ENCODE measurements around the gene AARS2.

The AARS2 gene

GRCh38 chr6:44275271-44275748 lies 37.8 kb downstream of the AARS2 start:
- Histone ChIP-seq H3K4me3 (ENCODE audit: control insufficient read depth in 1 of 7, extremely low read depth in 1 of 7, insufficient read depth in 4 of 7, low read depth in 2 of 7, low read length in 6 of 7) (peak overlapping the region in 2 of 7 experiments; percentile 52 to 61), H3K4me1 (ENCODE audit: control extremely low read depth in 1 of 4, control insufficient read depth in 4 of 4, insufficient read depth in 4 of 4, low read length in 3 of 4) (peaks cover 0 to 17% (median 8%) of the 10 kb centered on the region in 4 experiments), H3K27me3 (replicated peaks in 2 of 5; ENCODE audit: control insufficient read depth in 4 of 5, insufficient read depth in 5 of 5, low read length in 4 of 5) (peaks cover 0 to 81% (median 42%) of the 10 kb centered on the region in 5 experiments), H3K9me3 (ENCODE audit: control extremely low read depth in 1 of 5, control insufficient read depth in 4 of 5, insufficient read depth in 2 of 5, low read depth in 1 of 5, low read length in 4 of 5) (peaks cover 0 to 4% (median 0%) of the 10 kb centered on the region in 5 experiments), H3K27ac (ENCODE audit: insufficient read depth in 1 of 2, low read depth in 1 of 2, low read length in 2 of 2, poor library complexity in 1 of 2, severe bottlenecking in 2 of 2) (no peak overlapping the region), H3K36me3 (ENCODE audit: control insufficient read depth in 4 of 4, insufficient read depth in 4 of 4, low read length in 3 of 4) (no peaks in the 10 kb centered on the region)
- ChIA-PET POLR2A (no interaction called here), CTCF (interaction anchor here (0.9 to 11.0 kb wide), 2 partner anchors 28 to 38 kb away, joined by 4 to 202 read pairs; partner anchors contain the start of gene AARS2)
- 85% methylated on average over 51 of the region's 59 CpGs for WGBS (ENCODE audit: insufficient coverage)
- no peak for DNase-seq

GRCh38 chr6:44273617-44274016 lies 39.5 kb downstream of the AARS2 start:
- Histone ChIP-seq H3K4me3 (ENCODE audit: control insufficient read depth in 1 of 7, extremely low read depth in 1 of 7, insufficient read depth in 4 of 7, low read depth in 2 of 7, low read length in 6 of 7) (no peak overlapping the region), H3K4me1 (ENCODE audit: control extremely low read depth in 1 of 4, control insufficient read depth in 4 of 4, insufficient read depth in 4 of 4, low read length in 3 of 4) (peaks cover 0 to 21% (median 10%) of the 10 kb centered on the region in 4 experiments), H3K27ac (ENCODE audit: insufficient read depth in 1 of 2, low read depth in 1 of 2, low read length in 2 of 2, poor library complexity in 1 of 2, severe bottlenecking in 2 of 2) (no peak overlapping the region), H3K27me3 (replicated peaks in 2 of 5; ENCODE audit: control insufficient read depth in 4 of 5, insufficient read depth in 5 of 5, low read length in 4 of 5) (peaks cover 3 to 89% (median 49%) of the 10 kb centered on the region in 5 experiments), H3K9me3 (ENCODE audit: control extremely low read depth in 1 of 5, control insufficient read depth in 4 of 5, insufficient read depth in 2 of 5, low read depth in 1 of 5, low read length in 4 of 5) (peaks cover 0 to 4% (median 0%) of the 10 kb centered on the region in 5 experiments), H3K36me3 (ENCODE audit: control insufficient read depth in 4 of 4, insufficient read depth in 4 of 4, low read length in 3 of 4) (no peaks in the 10 kb centered on the region)
- ChIA-PET CTCF (interaction anchor here (1.0 to 11.0 kb wide), 3 partner anchors 30 to 62 kb away, joined by 3 to 202 read pairs (median 3); no protein-coding TSS in a partner anchor), POLR2A (no interaction called here)
- no peak for DNase-seq
- WGBS (ENCODE audit: insufficient coverage): no CpG with 5 or more reads among the region's 1 CpG

- H3K9me3 ChIP-seq (ENCODE audit: control extremely low read depth in 1 of 5, control insufficient read depth in 4 of 5, insufficient read depth in 2 of 5, low read depth in 1 of 5, low read length in 4 of 5): peaks cover 0 to 4% (median 0%) of the 10 kb centered on the region in 5 experiments
- DNase-seq: no peak
- CTCF ChIA-PET: interaction anchor here (1.1 to 11.0 kb wide), 2 partner anchors 31 to 63 kb away, joined by 3 to 202 read pairs; no protein-coding TSS in a partner anchor
- 93% methylated on average over 20 of the region's 23 CpGs for WGBS (ENCODE audit: insufficient coverage)
- no peak overlapping the region for H3K4me3 ChIP-seq (ENCODE audit: control insufficient read depth in 1 of 7, extremely low read depth in 1 of 7, insufficient read depth in 4 of 7, low read depth in 2 of 7, low read length in 6 of 7)
- POLR2A ChIA-PET: no interaction called here
- peaks cover 0 to 21% (median 10%) of the 10 kb centered on the region in 4 experiments for H3K4me1 ChIP-seq (ENCODE audit: control extremely low read depth in 1 of 4, control insufficient read depth in 4 of 4, insufficient read depth in 4 of 4, low read length in 3 of 4)
- H3K36me3 ChIP-seq (ENCODE audit: control insufficient read depth in 4 of 4, insufficient read depth in 4 of 4, low read length in 3 of 4): no peaks in the 10 kb centered on the region
- peaks cover 3 to 88% (median 49%) of the 10 kb centered on the region in 5 experiments for H3K27me3 ChIP-seq (replicated peaks in 2 of 5; ENCODE audit: control insufficient read depth in 4 of 5, insufficient read depth in 5 of 5, low read length in 4 of 5)
- H3K27ac ChIP-seq (ENCODE audit: insufficient read depth in 1 of 2, low read depth in 1 of 2, low read length in 2 of 2, poor library complexity in 1 of 2, severe bottlenecking in 2 of 2): no peak overlapping the region
Observed at GRCh38 chr6:44272999-44273566, 40.1 kb downstream of the AARS2 start.

- DNase-seq: no peak
- no peak overlapping the region for H3K4me3 ChIP-seq (ENCODE audit: control insufficient read depth in 1 of 7, extremely low read depth in 1 of 7, insufficient read depth in 4 of 7, low read depth in 2 of 7, low read length in 6 of 7)
- peaks cover 3 to 83% (median 46%) of the 10 kb centered on the region in 5 experiments for H3K27me3 ChIP-seq (replicated peaks in 2 of 5; ENCODE audit: control insufficient read depth in 4 of 5, insufficient read depth in 5 of 5, low read length in 4 of 5)
- POLR2A ChIA-PET: no interaction called here
- CTCF ChIA-PET: interaction anchor here (11.0 kb wide), 1 partner anchor 31 kb away, joined by 202 read pairs; no protein-coding TSS in a partner anchor
- H3K36me3 ChIP-seq (ENCODE audit: control insufficient read depth in 4 of 4, insufficient read depth in 4 of 4, low read length in 3 of 4): no peaks in the 10 kb centered on the region
- peaks cover 0 to 4% (median 0%) of the 10 kb centered on the region in 5 experiments for H3K9me3 ChIP-seq (ENCODE audit: control extremely low read depth in 1 of 5, control insufficient read depth in 4 of 5, insufficient read depth in 2 of 5, low read depth in 1 of 5, low read length in 4 of 5)
- peaks cover 0 to 21% (median 10%) of the 10 kb centered on the region in 4 experiments for H3K4me1 ChIP-seq (ENCODE audit: control extremely low read depth in 1 of 4, control insufficient read depth in 4 of 4, insufficient read depth in 4 of 4, low read length in 3 of 4)
- 92% methylated on average over 3 of the region's 3 CpGs for WGBS (ENCODE audit: insufficient coverage)
- H3K27ac ChIP-seq (ENCODE audit: insufficient read depth in 1 of 2, low read depth in 1 of 2, low read length in 2 of 2, poor library complexity in 1 of 2, severe bottlenecking in 2 of 2): no peak overlapping the region
Observed at GRCh38 chr6:44272529-44272928, 40.6 kb downstream of the AARS2 start.

- H3K27me3 ChIP-seq (replicated peaks in 2 of 5; ENCODE audit: control insufficient read depth in 4 of 5, insufficient read depth in 5 of 5, low read length in 4 of 5): peaks cover 3 to 77% (median 40%) of the 10 kb centered on the region in 5 experiments
- 93% methylated on average over 2 of the region's 3 CpGs for WGBS (ENCODE audit: insufficient coverage)
Observed at GRCh38 chr6:44271914-44272313, 41.2 kb downstream of the AARS2 start.

GRCh38 chr6:44271406-44271723 lies 41.8 kb downstream of the AARS2 start:
- CTCF ChIA-PET: interaction anchor here (0.7 to 11.0 kb wide), 2 partner anchors 32 to 65 kb away, joined by 3 to 202 read pairs; no protein-coding TSS in a partner anchor
- peak overlapping the region in 1 of 7 experiments; percentile 55 for H3K4me3 ChIP-seq (ENCODE audit: control insufficient read depth in 1 of 7, extremely low read depth in 1 of 7, insufficient read depth in 4 of 7, low read depth in 2 of 7, low read length in 6 of 7)
- POLR2A ChIA-PET: no interaction called here

More at GRCh38 chr6:44271914-44272313, 41.2 kb downstream of the AARS2 start:
- peaks cover 0 to 4% (median 0%) of the 10 kb centered on the region in 5 experiments for H3K9me3 ChIP-seq (ENCODE audit: control extremely low read depth in 1 of 5, control insufficient read depth in 4 of 5, insufficient read depth in 2 of 5, low read depth in 1 of 5, low read length in 4 of 5)
- no peak overlapping the region for H3K27ac ChIP-seq (ENCODE audit: insufficient read depth in 1 of 2, low read depth in 1 of 2, low read length in 2 of 2, poor library complexity in 1 of 2, severe bottlenecking in 2 of 2)
- no peak overlapping the region for H3K4me3 ChIP-seq (ENCODE audit: control insufficient read depth in 1 of 7, extremely low read depth in 1 of 7, insufficient read depth in 4 of 7, low read depth in 2 of 7, low read length in 6 of 7)
- DNase-seq: no peak
- CTCF ChIA-PET: interaction anchor here (0.7 to 11.0 kb wide), 2 partner anchors 32 to 64 kb away, joined by 3 to 202 read pairs; no protein-coding TSS in a partner anchor
- H3K36me3 ChIP-seq (ENCODE audit: control insufficient read depth in 4 of 4, insufficient read depth in 4 of 4, low read length in 3 of 4): no peaks in the 10 kb centered on the region
- peaks cover 0 to 21% (median 10%) of the 10 kb centered on the region in 4 experiments for H3K4me1 ChIP-seq (ENCODE audit: control extremely low read depth in 1 of 4, control insufficient read depth in 4 of 4, insufficient read depth in 4 of 4, low read length in 3 of 4)
- POLR2A ChIA-PET: no interaction called here

More at GRCh38 chr6:44271406-44271723, 41.8 kb downstream of the AARS2 start:
- Histone ChIP-seq H3K9me3 (ENCODE audit: control extremely low read depth in 1 of 5, control insufficient read depth in 4 of 5, insufficient read depth in 2 of 5, low read depth in 1 of 5, low read length in 4 of 5) (peaks cover 0 to 4% (median 0%) of the 10 kb centered on the region in 5 experiments), H3K4me1 (ENCODE audit: control extremely low read depth in 1 of 4, control insufficient read depth in 4 of 4, insufficient read depth in 4 of 4, low read length in 3 of 4) (peaks cover 0 to 19% (median 11%) of the 10 kb centered on the region in 4 experiments), H3K27me3 (replicated peaks in 2 of 5; ENCODE audit: control insufficient read depth in 4 of 5, insufficient read depth in 5 of 5, low read length in 4 of 5) (peaks cover 3 to 71% (median 39%) of the 10 kb centered on the region in 5 experiments), H3K27ac (ENCODE audit: insufficient read depth in 1 of 2, low read depth in 1 of 2, low read length in 2 of 2, poor library complexity in 1 of 2, severe bottlenecking in 2 of 2) (no peak overlapping the region), H3K36me3 (ENCODE audit: control insufficient read depth in 4 of 4, insufficient read depth in 4 of 4, low read length in 3 of 4) (no peaks in the 10 kb centered on the region)
- DNase-seq: no peak
- 92% methylated on average over 6 of the region's 6 CpGs for WGBS (ENCODE audit: insufficient coverage)

All from common myeloid progenitor, CD34-positive (primary cell).